Anterior cingulate cortex (tissue), 58 donors: ENCODE results near the gene CYTH1.
"Not testable (repeated sequence)": the region's sequence is repeated elsewhere in the genome, so short reads cannot be mapped to it uniquely, and the experiment has no call there.

Source experiments
- DNase-seq, 58 donors: peaks; one replicate each; lab custom pipeline; 2025; lab: John Stamatoyannopoulos, UW

The CYTH1 gene

DNA sequence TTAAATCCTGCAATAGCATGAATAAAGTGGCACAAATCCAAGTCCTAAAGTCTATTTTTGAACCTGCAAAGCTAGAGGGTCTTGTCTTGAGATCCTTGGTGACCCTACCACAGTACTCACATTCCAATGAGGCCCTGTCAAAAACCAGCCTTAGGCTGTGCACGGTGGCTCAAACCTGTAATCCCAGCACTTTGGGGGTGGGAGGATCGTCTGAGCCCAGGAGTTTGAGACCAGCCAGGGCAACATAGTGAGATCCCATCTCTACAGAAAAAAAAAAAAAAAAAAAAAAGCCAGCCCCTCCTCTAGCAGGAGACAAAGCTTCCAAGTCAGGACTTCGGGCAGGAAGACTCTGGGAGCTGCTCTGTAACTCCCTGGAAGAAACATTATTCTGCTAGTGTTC is 16.3 kb downstream of the CYTH1 start:
- no peak for DNase-seq

DNA sequence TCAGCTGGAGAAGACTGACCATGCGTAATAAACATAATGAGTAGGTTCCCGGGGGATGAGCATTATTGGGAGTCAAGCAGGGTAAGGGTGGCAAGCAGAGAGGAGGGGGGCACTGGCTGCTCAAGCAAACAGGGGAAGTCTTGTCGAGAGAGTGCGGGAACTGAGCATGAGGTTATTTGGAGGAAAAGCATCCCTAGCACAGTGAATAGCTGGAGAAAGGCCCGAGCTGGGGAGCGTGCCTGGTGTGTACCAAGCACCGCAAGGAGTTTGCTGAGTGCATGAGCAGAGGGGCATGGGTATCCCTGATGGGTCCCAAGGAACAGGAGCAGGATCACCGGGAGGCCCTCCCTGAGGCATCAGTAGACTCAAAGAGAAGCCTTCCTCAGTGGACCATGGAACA is 17.2 kb downstream of the CYTH1 start:
- peak in 31 of 58 donors; percentile 14 to 69 (median 35) for DNase-seq

GRCh38 chr17:78763561-78763960 is 18.5 kb downstream of the CYTH1 start:
- no peak for DNase-seq

DNA sequence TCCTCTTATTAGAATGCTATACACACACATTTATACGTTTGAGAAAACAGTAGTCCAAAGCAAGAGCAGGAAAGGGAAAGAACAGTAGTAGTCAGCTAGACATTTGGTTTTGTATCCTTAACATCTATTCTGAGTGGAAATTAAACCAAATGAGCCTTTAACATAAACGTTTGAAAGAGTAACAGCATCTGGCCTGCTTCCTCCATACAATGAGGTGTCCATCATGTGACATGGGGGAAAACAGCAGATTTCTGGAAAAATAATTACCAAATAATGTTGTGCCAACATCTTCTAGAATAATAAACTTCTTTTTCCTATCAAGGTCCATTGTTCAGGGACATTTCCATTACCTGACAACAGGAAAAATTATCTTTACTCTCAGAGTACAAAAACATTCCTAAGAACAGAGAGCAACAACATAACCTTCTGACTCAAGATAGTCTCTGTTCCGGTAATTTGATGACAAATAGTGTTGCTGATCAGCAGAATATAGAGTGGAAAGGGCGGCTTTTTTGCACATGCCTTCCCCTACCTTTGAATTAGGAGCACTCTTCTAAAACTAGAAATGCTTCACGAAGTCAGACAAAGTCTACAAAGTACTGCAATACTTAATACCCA is 20.2 kb downstream of the CYTH1 start:
- no peak for DNase-seq

DNA sequence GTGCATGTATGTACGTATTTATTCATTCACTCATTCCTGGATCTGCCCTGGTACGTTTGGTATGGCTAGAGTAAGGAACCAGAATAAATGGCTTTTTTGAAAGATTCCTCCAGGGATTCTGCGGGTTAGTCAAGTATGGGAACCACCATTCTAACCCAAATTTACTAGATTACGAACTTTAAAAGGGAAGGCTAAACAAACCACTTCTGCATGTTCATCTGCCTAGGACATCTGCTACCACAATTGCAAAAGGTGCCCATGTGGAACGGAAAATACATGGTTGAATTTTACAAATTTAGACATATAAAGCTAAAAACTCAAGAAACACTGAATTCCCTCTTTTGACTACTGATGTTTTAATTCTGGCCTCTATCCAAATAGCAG is 22.1 kb downstream of the CYTH1 start:
- DNase-seq: no peak

DNA sequence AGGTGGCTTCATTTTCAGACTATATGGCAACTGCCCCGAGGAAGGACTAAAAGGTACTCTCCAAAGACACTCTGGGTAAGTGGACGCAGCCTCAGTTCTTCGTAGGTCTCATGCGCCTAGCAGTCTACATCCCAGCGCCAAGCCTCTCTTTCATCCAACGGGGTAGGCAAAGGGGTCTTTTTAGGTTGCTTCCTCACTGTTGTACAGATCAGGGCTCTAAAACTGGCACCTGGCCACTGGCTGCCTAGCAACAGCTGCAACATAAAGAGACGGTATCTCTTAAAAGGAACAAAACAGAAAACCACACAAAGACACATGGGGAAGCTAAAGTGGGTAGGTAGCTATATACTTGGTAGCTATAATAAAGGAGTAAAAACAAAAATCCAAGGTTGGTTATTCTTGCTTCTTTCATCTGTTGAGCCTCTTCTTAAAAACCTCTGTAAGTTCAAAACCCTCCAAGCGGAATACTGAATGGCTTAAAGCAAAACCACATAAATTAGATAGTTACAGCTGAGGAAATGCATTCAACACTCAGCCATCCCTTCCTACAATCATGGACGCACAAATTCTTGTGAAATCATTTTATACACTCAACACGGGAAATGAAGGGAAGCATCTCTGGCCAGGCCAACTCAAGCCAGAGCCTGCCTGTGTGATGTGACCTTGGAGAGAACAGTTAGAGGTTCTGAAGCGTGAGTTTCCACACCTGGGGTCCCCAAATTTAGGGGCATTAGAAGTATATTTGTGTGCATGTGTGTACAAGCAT is 22.7 kb downstream of the CYTH1 start:
- DNase-seq: peak in 4 of 58 donors; percentile 21 to 40 (median 32)

- DNase-seq: no peak
Observed at GRCh38 chr17:78753316-78754250, 28.5 kb downstream of the CYTH1 start.

DNA sequence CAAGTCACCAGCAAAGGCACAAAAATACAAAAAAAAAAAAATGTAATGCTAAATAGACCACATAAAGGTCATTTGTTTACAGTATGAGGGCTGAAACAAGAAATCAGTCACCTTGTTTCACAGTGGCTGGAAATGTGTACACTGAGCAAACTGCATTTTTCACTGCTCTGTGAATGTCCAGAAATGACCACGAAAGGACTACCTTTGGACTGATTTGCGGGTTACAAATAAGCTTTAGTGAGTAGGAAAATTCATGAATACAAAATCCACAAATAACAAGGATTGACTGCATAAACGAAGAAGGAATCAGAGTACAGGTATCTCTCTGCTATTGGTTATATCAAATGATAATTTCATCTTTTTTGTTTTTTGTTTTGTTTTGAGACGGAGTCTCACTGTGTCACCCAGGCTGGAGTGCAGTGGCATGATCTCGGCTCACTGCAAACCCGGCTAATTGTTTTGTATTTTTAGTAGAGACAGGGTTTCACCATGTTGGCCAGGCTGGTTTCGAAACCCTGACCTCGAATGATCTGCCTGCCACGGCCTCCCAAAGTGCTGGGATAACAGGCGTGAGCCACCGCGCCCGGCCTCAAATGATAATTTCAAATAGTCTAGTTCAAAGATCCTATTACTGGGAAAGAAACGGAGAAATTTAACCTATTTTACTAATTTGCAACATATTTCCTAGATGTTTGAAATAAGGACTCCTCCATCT is 30.5 kb downstream of the CYTH1 start:
- no peak for DNase-seq

GRCh38 chr17:78751000-78751399 is 31.1 kb downstream of the CYTH1 start:
- not testable (repeated sequence) for DNase-seq

- peak in 3 of 58 donors; percentile 27 to 28 (median 27) for DNase-seq
Observed at GRCh38 chr17:78748730-78749317, 33.2 kb downstream of the CYTH1 start.

DNA sequence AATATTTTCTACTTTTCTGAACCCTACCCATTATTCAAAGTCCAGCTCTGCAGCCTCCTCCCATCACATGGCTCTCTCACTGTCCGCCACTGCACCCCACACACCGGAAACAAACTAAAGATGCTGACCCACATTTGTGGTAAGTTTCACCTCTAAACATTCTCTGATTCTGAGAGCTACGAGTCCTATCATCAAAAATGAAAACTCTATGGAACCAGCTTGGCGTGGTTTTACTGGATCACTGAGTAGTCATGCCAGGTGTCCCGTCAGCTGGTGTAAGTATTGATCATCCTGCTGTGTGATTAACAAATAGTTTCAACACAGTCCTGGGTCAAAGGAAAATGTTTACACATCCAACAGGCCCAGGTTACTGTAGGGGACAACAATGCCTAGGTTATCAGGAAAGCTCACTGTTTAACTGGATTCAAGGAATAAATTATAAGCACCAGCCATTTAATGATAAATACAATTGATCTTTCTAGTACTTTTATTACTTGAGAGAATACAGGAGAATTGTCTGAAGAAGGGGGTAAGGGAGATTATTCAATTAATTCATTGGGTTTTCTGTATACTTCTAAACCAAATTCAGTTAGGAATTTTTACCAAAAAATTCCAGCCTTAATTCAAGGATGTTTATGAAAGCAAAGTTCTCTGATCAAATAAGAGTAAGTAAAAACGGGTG is 33.9 kb downstream of the CYTH1 start:
- DNase-seq: no peak

GRCh38 chr17:78747488-78747887 is 34.6 kb downstream of the CYTH1 start:
- no peak for DNase-seq

- DNase-seq: no peak
Observed at GRCh38 chr17:78746949-78747269, 35.2 kb downstream of the CYTH1 start.

- no peak for DNase-seq
Observed at GRCh38 chr17:78746263-78746948, 35.7 kb downstream of the CYTH1 start.

DNA sequence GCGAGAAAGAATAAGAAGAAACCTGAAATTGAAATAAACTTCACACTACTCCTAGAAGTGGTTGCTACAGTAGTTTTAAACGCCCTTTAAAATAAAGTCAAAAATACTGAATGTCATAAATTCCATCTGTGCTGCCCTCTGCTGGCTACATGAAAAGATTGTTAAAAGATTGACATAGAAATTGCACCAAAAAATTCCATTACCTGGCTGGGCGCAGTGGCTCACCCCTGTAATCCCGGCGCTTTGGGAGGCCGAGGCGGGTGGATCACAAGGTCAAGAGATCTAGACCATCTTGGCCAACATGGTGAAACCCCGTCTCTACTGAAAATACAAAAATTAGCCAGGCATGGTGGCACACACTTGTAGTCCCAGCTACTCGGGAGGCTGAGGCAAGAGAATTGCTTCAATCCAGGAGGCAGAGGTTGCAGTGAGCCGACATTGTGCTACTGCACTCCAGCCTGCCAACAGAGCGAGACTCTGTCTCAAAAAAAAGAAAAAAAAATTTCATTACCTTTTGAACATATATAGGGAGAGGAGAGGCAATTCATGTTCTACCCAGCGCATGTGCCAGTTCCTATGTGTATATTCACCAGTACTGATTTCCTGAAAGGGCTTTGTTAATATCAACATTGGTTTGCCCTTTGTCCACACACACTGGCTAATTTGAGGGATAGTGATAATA is 36.5 kb downstream of the CYTH1 start:
- peak in 6 of 58 donors; percentile 15 to 49 (median 22) for DNase-seq

DNA sequence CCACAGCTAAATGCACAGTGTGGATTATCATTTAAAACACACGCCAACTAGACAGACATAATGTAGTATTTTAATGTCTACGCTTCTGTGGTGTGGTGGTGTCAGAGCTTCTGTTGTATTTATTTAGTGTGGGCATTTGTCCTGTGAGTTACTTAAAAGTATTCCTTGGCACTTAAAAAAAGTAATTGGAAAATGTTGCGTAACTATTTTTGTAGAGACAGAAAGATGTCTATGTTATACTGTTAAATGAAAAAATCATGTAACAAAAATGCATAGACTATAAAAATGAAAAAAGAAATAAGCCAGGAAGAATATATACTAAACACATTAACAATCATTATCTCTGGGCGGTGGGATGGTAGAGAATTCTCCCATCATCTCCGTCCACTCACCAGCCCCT is 39.2 kb downstream of the CYTH1 start:
- no peak for DNase-seq

DNA sequence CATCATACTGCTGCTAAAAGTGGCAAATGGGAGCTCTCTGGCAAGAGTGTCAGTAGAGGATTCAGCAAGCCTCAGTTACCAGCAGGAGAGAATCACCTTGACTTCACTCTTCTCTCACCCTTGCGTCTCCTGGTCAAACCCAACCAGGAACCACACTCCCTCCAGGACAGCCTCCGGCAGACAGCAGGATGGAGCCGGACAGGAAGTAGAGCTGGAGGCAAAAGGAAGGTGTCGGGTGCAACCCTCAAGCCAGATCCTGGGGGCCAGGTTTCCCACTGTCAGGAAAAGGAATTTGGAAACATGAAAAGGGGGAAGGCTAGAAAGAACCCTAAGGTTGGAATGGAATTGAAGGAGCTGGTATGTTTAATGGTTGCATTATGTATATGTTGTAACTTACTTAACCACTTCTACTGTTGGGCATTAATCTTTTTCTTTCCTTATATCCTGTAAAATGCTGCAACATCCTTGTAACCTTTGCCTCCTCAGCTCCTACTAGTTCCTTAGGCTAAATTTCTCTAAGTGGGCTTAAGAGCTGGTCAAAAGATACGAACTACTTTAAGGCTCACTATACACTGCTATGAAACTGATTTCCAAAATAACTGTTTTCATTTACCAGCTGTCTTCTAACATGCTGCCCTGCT is 40.3 kb downstream of the CYTH1 start:
- no peak for DNase-seq
